NCI-H748 (cell line): ENCODE results near the gene PTPRC.

Source experiments
- DNase-seq: peaks from one replicate; lab custom pipeline; 2025; ENCODE audit not compliant: unreplicated experiment; lab: John Stamatoyannopoulos, UW

PTPRC gene

GRCh38 chr1:198620951-198621824, 17.7 kb upstream of the PTPRC start:
- no peak for DNase-seq

- no peak for DNase-seq
Measured at GRCh38 chr1:198622001-198622400, 16.8 kb upstream of the PTPRC start.

GRCh38 chr1:198623752-198624647, 14.8 kb upstream of the PTPRC start:
- DNase-seq, result no peak

- no peak for DNase-seq
Measured at GRCh38 chr1:198624648-198624980, 14.2 kb upstream of the PTPRC start.

- no peak for DNase-seq
Measured at GRCh38 chr1:198627436-198628066, 11.3 kb upstream of the PTPRC start.

- no peak for DNase-seq
Measured at GRCh38 chr1:198628067-198628455, 10.8 kb upstream of the PTPRC start.

- no peak for DNase-seq
Measured at GRCh38 chr1:198629610-198630009, 9.2 kb upstream of the PTPRC start.

- DNase-seq, result peak; percentile 0
Measured at GRCh38 chr1:198630863-198631262, 8.0 kb upstream of the PTPRC start.

- DNase-seq, result no peak
Measured at GRCh38 chr1:198631292-198631691, 7.5 kb upstream of the PTPRC start.

- DNase-seq, result no peak
Measured at GRCh38 chr1:198632007-198632406, 6.8 kb upstream of the PTPRC start.

- no peak for DNase-seq
Measured at GRCh38 chr1:198633675-198634121, 5.1 kb upstream of the PTPRC start.

GRCh38 chr1:198635964-198636363, 2.9 kb upstream of the PTPRC start:
- no peak for DNase-seq

- DNase-seq, result no peak
Measured at GRCh38 chr1:198636391-198636790, 2.4 kb upstream of the PTPRC start.

GRCh38 chr1:198637157-198637556, 1.7 kb upstream of the PTPRC start:
- DNase-seq, result no peak

- no peak for DNase-seq
Measured at GRCh38 chr1:198637916-198638437, 863 bp upstream of the PTPRC start.

- no peak for DNase-seq
Measured at GRCh38 chr1:198638441-198638840, 399 bp upstream of the PTPRC start.

GRCh38 chr1:198639671-198640143, 867 bp downstream of the PTPRC start:
- DNase-seq, result no peak

- no peak for DNase-seq
Measured at GRCh38 chr1:198640174-198640573, 1.3 kb downstream of the PTPRC start.

GRCh38 chr1:198641501-198641900, 2.7 kb downstream of the PTPRC start:
- no peak for DNase-seq

- DNase-seq, result no peak
Measured at GRCh38 chr1:198641966-198642668, 3.3 kb downstream of the PTPRC start.

- no peak for DNase-seq
Measured at GRCh38 chr1:198642983-198643382, 4.1 kb downstream of the PTPRC start.
